ENCODE measurements around the gene LINGO4.
"Not testable (repeated sequence)": the region's sequence is repeated elsewhere in the genome, so short reads cannot be mapped to it uniquely, and the experiment has no call there.

LINGO4 gene

DNA sequence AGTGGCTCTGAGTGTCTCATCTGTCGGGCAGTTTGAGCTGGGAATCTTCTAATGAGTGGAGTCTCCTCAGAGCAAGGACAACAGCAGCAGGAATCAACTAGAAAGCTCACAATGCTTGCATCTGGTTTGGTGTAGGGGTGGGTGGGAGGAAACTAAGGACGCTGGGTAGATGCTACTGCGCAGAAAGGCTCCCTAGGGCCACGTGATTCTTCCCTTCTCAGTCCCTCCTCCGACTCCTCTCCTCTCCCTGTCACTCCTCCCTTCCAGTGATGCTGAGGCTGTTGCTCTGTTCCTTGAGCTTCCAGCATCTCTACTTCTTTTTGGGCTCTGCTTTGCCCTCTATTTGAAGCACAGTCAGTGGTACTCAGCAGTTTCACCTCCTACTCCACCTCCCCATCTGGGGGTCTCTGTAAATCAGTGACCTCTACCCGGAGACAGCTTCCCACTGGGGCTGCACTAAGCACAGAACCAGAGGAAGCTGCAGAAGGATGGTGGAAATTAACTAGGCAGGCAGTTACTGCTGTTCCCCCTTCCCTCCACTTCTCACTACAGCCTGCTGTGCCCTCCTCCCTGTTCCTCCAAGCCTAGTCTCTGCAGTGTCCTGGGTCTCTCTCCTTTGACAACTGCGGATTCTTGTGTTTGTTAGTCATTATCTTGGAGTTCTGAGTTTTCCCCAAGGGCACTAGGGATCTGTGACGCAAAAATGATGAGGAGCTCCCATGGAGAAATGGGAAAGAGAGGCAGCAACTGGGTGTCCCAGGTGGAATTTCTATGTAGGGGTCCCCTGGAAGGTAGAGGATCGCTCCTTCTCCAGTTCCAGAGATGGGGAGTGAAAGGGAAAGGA lies 5.8 kb downstream of the LINGO4 start:
- Mint-ChIP-seq H3K27ac (no peak overlapping the region), H3K27me3 (peaks cover 4% of the 10 kb centered on the region), H3K36me3 (ENCODE audit: low read depth) (no peaks in the 10 kb centered on the region), H3K4me3 (no peak overlapping the region), H3K9me3 (no peaks in the 10 kb centered on the region), H3K4me1 (peaks cover 8% of the 10 kb centered on the region)
- ATAC-seq (no peak), DNase-seq (no peak)

DNA sequence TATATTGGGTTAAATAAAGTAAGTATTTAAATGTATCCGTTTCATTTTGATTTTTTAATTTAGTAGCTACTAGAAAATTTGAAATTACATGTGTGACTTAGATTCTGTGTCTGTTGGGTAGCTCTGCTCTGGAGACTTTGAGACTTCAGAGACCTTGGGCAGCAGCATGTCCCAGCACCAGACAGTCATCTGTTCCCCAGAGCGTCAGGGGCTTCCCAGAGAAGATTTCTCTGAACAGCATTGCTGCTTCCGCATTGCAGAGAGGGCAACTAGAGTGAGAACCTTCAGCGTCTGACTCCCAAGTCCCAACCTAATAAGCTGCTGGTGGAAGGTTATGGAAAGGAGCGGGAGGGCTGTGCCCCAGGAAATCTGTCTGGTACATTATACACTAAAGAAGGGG lies 6.6 kb downstream of the LINGO4 start:
- DNase-seq (no peak), ATAC-seq (no peak)
- Mint-ChIP-seq H3K36me3 (ENCODE audit: low read depth) (no peaks in the 10 kb centered on the region), H3K4me3 (no peak overlapping the region), H3K9me3 (no peaks in the 10 kb centered on the region), H3K4me1 (peaks cover 8% of the 10 kb centered on the region), H3K27ac (no peak overlapping the region), H3K27me3 (peaks cover 4% of the 10 kb centered on the region)

DNA sequence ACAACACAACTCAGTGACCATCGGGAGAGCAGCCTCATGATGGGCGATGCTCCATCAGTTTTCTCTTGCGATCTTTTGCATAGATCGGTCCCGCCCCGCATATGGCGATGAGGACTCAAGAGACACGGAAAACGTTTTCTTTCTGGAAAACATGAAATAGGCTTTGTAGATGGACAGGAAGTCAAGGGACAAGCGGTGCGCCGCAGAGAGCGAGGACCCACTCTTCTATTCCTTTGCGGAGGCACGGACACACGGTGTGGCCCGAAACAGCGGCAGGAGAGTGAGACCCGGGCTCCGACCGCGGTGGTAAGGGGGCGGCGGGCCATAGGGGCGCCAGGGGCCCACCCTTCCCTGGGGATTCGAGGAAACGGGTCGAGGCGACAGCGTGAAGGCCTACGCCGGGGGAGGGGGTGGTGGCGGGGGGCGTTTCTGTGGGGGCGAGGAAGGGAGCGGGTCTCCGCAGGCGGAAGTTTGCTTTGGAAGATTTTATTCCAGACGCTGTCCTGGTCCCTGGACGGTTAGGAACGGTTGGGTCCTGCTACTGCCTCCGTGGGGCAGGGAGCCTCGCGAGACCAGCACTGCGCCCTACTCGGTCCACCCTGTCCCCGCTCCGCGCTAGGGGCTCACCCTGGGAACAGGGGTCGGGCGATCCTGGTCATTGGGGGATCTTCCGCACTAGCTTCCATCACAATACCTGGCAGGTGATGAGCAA lies 14.1 kb downstream of the LINGO4 start:
- H3K27me3 Mint-ChIP-seq = peaks cover 3% of the 10 kb centered on the region
- DNase-seq (peak; percentile 25), ATAC-seq (no peak)
- H3K4me3 Mint-ChIP-seq = peak overlapping the region; percentile 100
- peaks cover 8% of the 10 kb centered on the region for H3K36me3 Mint-ChIP-seq (ENCODE audit: low read depth)
- no peaks in the 10 kb centered on the region for H3K9me3 Mint-ChIP-seq
- H3K27ac Mint-ChIP-seq = peak overlapping the region; percentile 98
- H3K4me1 Mint-ChIP-seq = peaks cover 27% of the 10 kb centered on the region

DNA sequence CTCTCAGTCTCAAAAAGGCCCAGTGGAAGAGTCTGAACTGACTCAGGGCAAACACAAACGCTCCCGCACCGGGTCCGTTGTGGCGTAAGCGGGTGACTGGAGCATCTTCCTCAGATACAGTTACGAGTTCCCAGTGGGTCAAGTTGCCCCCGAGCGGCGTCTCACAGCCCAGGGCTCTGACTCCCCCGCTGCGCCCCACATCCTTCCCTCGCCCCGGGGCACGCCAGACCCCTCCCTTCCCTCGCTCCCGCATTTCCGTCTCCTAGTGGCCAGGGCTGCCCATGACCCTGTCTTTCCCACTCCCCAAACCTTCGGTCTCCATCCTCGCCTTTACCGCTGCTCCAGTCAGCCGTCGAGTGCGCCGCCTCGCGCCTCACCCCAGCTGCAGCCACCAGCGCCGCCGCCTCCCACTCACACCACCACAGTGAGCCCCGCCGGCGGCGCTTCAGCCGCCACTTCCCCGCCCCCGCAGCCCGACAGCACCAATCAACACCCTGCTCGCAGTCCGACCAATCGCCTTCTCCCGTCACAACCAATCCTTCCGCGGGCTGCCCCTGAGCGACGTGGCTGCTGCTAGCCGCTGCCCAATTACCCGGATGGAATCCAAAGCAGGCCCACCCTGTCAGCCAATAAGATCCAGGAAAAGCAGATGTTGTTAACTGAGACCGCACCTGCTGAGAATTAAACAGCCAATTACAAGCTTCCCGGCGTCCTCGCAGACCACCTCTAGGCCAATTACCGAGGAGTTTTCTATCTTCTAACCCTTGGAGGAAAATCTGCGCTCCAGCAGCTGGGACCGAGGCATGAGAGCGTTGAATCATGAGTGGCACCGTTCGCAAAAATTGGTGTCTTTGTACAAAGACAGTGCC lies 14.9 kb downstream of the LINGO4 start, which contains the start of gene TDRKH:
TSS of gene TDRKH (minus strand) at position 430 of the 869 bp plus-strand sequence. CDS start 7,478 bp downstream, outside the sequence.
- peak within 1 kb of the TSS; percentile 100 for H3K4me3 Mint-ChIP-seq
- DNase-seq (peak; percentile 98), ATAC-seq (peak; percentile 99)
- peaks cover 8% of the 10 kb centered on the region for H3K36me3 Mint-ChIP-seq (ENCODE audit: low read depth)
- H3K9me3 Mint-ChIP-seq = no peaks in the 10 kb centered on the region
- H3K27me3 Mint-ChIP-seq = peaks cover 3% of the 10 kb centered on the region
- peaks cover 27% of the 10 kb centered on the region for H3K4me1 Mint-ChIP-seq
- H3K27ac Mint-ChIP-seq = peak within 1 kb of the TSS; percentile 98

DNA sequence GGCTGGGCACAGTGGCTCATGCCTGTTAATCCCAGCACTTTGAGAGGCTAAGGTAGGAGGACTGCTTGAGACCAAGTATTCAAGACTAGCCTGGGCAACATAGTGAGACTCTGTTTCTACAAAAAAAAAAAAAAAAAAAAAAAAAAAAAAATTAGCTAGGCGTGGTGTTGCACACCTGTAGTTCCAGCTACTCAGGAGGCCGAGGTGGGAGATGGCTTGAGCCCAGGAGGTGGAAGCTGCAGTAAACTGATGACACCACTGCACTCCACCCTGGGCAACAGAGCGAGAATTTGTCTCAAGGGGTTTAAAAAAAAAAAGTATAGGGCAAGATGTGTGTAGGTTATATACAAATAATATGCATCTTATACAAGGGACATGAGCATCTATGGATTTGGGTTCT lies 17.5 kb downstream of the LINGO4 start:
- Mint-ChIP-seq H3K9me3 (no peaks in the 10 kb centered on the region), H3K27ac (no peak overlapping the region)

DNA sequence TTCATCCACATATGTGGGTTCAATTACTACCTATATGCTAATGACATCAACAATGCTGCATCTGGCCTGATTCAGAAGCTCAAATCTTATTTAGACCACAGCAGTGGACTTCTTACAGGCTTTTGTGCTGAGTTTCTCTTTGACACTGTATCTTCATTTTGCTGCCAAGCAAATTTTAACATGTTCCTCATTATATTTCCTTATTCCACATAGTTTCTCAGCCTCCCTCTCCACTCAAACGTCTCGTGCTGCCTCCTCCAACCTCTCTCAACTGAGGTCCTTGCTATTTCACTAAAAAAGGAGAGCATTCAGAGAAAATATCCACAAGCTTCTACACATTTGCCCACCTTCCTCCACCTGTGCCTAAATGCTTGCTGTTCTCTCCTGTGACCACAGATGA lies 21.4 kb downstream of the LINGO4 start:
- H3K27ac Mint-ChIP-seq = no peak overlapping the region
- no peak for ATAC-seq
- H3K27me3 Mint-ChIP-seq = no peaks in the 10 kb centered on the region
- H3K4me3 Mint-ChIP-seq = no peak overlapping the region
- H3K36me3 Mint-ChIP-seq (ENCODE audit: low read depth) = no peaks in the 10 kb centered on the region
- H3K9me3 Mint-ChIP-seq = no peaks in the 10 kb centered on the region
- H3K4me1 Mint-ChIP-seq = no peaks in the 10 kb centered on the region
- no peak for DNase-seq

More for the DNA sequence above, 17.5 kb downstream of the LINGO4 start:
- Mint-ChIP-seq H3K27me3 (peaks cover 3% of the 10 kb centered on the region), H3K4me1 (peaks cover 27% of the 10 kb centered on the region), H3K4me3 (no peak overlapping the region), H3K36me3 (ENCODE audit: low read depth) (peaks cover 8% of the 10 kb centered on the region)
- DNase-seq = no peak
- no peak for ATAC-seq

DNA sequence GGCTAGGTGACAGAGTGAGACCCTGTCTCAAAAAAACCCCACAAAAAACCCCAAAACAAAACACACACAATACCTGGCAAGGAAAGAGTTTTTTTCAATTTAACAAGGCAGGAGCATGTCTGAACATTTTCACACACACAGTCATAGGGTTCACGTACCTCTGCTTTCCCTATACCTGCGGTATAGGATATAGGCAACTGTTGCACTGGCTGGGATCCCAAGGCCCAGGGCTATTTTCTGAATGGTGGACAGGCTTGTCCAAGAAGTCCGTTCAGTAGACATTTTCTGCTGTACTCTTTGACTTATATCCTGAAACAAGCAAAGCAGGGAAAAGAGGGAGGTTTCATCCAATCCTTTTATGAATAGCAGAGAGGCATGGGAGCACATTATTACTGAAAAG lies 22.5 kb downstream of the LINGO4 start:
- no peaks in the 10 kb centered on the region for H3K9me3 Mint-ChIP-seq
- H3K4me3 Mint-ChIP-seq = no peak overlapping the region
- ATAC-seq (no peak), DNase-seq (no peak)
- H3K36me3 Mint-ChIP-seq (ENCODE audit: low read depth) = no peaks in the 10 kb centered on the region
- H3K27ac Mint-ChIP-seq = no peak overlapping the region
- H3K27me3 Mint-ChIP-seq = no peaks in the 10 kb centered on the region
- no peaks in the 10 kb centered on the region for H3K4me1 Mint-ChIP-seq

DNA sequence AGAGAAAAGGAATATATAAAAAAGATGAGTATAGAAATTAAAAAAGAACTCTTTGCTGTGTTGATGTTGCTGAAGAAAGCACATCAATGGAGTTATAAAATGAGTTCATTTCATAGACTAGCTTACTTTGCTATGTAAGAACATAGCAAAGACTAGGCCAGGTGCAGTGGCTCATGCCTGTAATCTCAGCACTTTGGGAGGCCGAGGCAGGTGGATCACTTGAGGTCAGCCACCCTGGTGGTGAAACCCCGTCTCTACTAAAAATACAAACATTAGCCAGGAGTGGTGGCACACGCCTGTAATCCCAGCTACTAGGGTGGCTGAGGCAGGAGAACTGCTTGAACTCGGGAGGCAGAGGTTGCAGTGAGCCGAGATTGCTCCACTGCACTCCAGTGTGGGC lies 23.2 kb downstream of the LINGO4 start:
- not testable (repeated sequence) for H3K36me3 Mint-ChIP-seq (ENCODE audit: low read depth); H3K27me3 Mint-ChIP-seq; H3K4me3 Mint-ChIP-seq; DNase-seq; H3K4me1 Mint-ChIP-seq; ATAC-seq; H3K27ac Mint-ChIP-seq; H3K9me3 Mint-ChIP-seq

DNA sequence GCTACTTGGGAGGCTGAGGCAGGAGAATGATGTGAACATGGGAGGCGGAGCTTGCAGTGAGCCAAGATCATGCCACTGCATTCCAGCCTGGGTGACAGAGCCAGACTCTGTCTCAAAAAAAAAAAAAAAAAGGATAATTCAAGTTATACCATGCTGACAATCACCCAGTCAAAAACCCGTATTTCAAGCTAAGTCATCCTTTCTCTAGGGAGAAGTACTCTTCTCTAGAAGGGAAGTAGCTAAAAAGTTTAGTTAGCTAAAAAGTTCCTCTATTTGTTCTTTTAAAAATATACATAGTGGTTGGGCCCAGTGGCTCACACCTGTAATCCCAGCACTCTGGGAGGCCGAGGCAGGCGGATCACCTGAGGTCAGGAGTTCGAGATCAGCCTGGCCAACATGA lies 24.5 kb downstream of the LINGO4 start:
- ATAC-seq; H3K36me3 Mint-ChIP-seq (ENCODE audit: low read depth); H3K27me3 Mint-ChIP-seq; H3K4me3 Mint-ChIP-seq; H3K4me1 Mint-ChIP-seq; H3K27ac Mint-ChIP-seq; DNase-seq; H3K9me3 Mint-ChIP-seq: not testable (repeated sequence)

DNA sequence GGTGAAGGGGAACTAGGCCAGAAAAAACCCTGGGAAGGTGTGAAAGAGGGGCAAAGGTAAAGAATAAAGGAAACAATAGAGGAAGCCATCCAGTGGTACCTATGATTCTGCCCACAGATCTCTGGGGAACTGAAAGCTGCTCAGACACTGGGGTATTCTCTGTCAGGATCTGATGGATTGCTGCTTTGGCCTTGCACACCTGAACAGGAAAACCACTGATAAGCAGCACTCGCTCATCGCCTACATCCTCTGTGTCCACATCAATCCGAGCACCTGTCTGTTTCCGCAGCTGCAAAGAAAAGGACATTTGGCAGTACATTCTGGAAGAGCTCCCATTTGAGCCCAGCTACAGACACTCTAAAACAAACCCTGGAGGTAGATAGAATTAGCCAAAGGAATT lies 25.4 kb downstream of the LINGO4 start:
- H3K36me3 Mint-ChIP-seq (ENCODE audit: low read depth) = no peaks in the 10 kb centered on the region
- H3K4me3 Mint-ChIP-seq = no peak overlapping the region
- H3K4me1 Mint-ChIP-seq = no peaks in the 10 kb centered on the region
- DNase-seq (no peak), ATAC-seq (no peak)
- no peaks in the 10 kb centered on the region for H3K27me3 Mint-ChIP-seq
- H3K27ac Mint-ChIP-seq = no peak overlapping the region
- H3K9me3 Mint-ChIP-seq = no peaks in the 10 kb centered on the region

DNA sequence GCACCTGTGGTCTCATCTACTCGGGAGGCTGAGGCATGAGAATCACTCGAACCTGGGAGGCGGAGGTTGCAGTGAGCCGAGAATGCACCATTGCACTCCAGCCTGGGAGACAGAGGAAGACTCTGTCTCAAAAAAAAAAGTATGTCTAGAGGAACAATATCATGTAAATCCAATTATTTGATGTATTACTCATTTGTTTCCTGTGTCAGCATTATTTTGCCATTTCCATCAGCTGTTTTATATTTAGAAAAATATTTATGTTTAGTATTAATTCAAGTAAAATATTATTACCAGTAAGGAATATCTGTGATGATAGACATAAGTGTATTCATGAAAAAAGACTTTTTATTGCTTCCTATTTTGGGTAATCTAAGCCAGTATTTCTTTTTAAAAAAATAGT lies 27.9 kb downstream of the LINGO4 start:
- Mint-ChIP-seq H3K4me3 (no peak overlapping the region), H3K36me3 (ENCODE audit: low read depth) (no peaks in the 10 kb centered on the region), H3K27me3 (no peaks in the 10 kb centered on the region), H3K4me1 (no peaks in the 10 kb centered on the region), H3K9me3 (no peaks in the 10 kb centered on the region), H3K27ac (no peak overlapping the region)
- no peak for DNase-seq
- ATAC-seq = no peak

DNA sequence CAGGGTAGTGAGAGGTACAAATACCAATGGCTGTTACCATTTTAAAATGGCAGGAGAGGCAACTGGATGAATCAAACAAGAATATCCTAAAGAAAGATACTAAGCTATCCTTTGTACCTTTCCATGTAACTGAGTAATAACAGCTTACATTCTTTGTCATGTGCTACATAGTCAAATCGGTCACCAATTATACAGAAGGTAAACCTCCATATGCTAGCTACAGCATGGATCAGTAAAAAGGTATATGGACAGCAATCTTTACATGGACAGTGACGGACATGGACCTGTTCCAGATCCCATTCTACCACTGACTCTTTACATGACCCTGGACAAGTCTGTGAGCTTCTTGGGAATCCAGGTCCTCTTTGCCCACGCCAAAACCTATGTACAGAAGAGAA lies 28.6 kb downstream of the LINGO4 start:
- H3K4me1 Mint-ChIP-seq = no peaks in the 10 kb centered on the region
- no peak overlapping the region for H3K4me3 Mint-ChIP-seq
- no peak overlapping the region for H3K27ac Mint-ChIP-seq
- H3K36me3 Mint-ChIP-seq (ENCODE audit: low read depth) = no peaks in the 10 kb centered on the region
- H3K9me3 Mint-ChIP-seq = no peaks in the 10 kb centered on the region
- DNase-seq (no peak), ATAC-seq (no peak)
- no peaks in the 10 kb centered on the region for H3K27me3 Mint-ChIP-seq

DNA sequence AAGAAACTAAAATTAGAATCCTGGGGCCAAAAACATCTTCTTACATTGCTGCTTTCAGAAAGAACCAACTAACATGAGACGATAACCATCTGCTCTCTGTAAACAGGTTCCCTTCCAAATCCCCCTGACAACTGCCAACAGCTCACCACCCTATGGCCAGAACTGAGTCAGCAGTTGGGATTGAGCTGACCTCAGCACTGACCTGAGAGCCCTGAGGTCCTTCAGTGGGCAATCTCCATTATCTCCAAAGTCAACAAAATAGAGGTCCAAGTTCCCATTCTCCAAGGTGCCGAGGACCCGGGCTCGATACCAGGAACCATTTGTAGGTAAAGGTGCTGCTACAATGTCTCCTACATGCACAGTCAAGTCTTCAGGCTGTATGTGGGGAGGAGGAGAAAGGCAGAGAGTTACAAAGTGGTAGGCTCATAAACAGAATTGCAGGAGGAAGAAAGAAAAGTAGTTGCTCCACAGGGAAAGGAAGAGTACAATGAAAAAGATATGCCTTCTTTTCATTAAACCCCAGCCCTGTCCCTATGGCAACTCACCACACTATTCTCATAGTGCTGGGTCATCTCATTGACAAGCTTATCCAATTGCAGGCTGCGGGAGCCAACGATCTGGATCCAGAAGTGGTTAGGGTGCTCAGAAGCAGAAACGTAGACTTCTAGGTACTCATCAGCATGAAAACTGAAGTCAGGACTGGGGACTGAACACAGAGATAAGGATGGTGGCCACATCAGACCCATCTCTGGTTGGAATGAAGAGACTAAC lies 29.1 kb downstream of the LINGO4 start:
- H3K4me3 Mint-ChIP-seq = no peak overlapping the region
- ATAC-seq (no peak), DNase-seq (no peak)
- no peaks in the 10 kb centered on the region for H3K4me1 Mint-ChIP-seq
- no peak overlapping the region for H3K27ac Mint-ChIP-seq
- no peaks in the 10 kb centered on the region for H3K9me3 Mint-ChIP-seq
- H3K36me3 Mint-ChIP-seq (ENCODE audit: low read depth) = no peaks in the 10 kb centered on the region
- no peaks in the 10 kb centered on the region for H3K27me3 Mint-ChIP-seq
